HepG2 (cell line): ENCODE data around the gene STX2. TPM values are rescaled to one million over a fixed set of nuclear protein-coding genes. Genes with fewer than 3 reads are reported as not detected.

Experiments used
- ATAC-seq: fragments of 200-7000 bp; cut with Tn5 transposase; 3 replicates; pipeline ENCODE4 v1.9.1; 2020; ENCODE audit warnings: mild to moderate bottlenecking, moderate library complexity
- BruUV-seq: library from RNA; stranded (reverse); fragments of 400-500 nt; replicated peaks from 2 replicates; lab custom pipeline; 2021; lab: Mats Ljungman, UMichigan
- CTCF ChIA-PET: fragments of 300-600 bp; formaldehyde crosslinking; extraction: SDS; loops from one replicate; lab custom pipeline; 2021; ENCODE audit warnings: low total read pairs, inconsistent platforms, low intra/inter-chr PET ratio; lab: Yijun Ruan, JAX
- POLR2A ChIA-PET: fragments of 350-600 bp; sonication (Branson Sonifier 250); formaldehyde crosslinking; loops from one replicate; lab custom pipeline; 2020; ENCODE audit warnings: antibody characterized with exemption, inconsistent platforms; lab: Yijun Ruan, JAX
- DNase-seq: peaks from one replicate; pipeline ENCODE4 v3.0.0-alpha.2; 2015; ENCODE audit warnings: low spot score
- FAIRE-seq: peaks from 3 replicates; lab custom pipeline; 2011; peaks lifted over from hg19 to GRCh38; lab: Jason Lieb, UNC
- H2AFZ ChIP-seq: one replicate; pipeline ENCODE4 v1.6.1; 2011; ENCODE audit warnings: low read length, inconsistent platforms
- H3K27ac ChIP-seq: fragments of 300-600 bp; 3 replicates; pipeline ENCODE4 v1.8.0; 2011; ENCODE audit warnings: mixed run types, mild to moderate bottlenecking, mixed read lengths, low read length, inconsistent platforms; ENCODE audit not compliant: insufficient read depth; ENCODE audit errors: extremely low read length
- H3K27me3 ChIP-seq, 2 experiments: fragments of 200-600 bp in 1 of 2; 2 replicates in 1 of 2; 3 replicates in 1 of 2; pipeline versions ENCODE4 v1.6.0 to v1.8.0; 2011; ENCODE audit warnings: low read length in 2 of 2, mild to moderate bottlenecking in 2 of 2, moderate library complexity in 2 of 2, inconsistent platforms in 1 of 2; ENCODE audit not compliant: insufficient read depth in 2 of 2, control insufficient read depth in 1 of 2
- H3K36me3 ChIP-seq, 2 experiments: fragments of 200-600 bp in 1 of 2; replicated peaks in 1 of 2; 2 replicates in 1 of 2; 3 replicates in 1 of 2; pipeline versions ENCODE4 v1.5.1 to v1.8.0; 2011; ENCODE audit warnings: low read length in 2 of 2, inconsistent platforms in 1 of 2; ENCODE audit not compliant: insufficient read depth in 2 of 2, control insufficient read depth in 1 of 2
- H3K4me1 ChIP-seq: 2 replicates; pipeline ENCODE4 v1.5.1; 2012; ENCODE audit warnings: low read length, inconsistent platforms; ENCODE audit not compliant: insufficient read depth
- H3K4me2 ChIP-seq: 2 replicates; pipeline ENCODE4 v1.6.0; 2011; ENCODE audit warnings: low read depth, low read length, inconsistent platforms
- H3K4me3 ChIP-seq, 3 experiments: fragments of 200-600 bp in 1 of 3; sonication (generic), shearing (Covaris generic) in 1 of 3; replicated peaks in 1 of 3; 2 replicates each; pipeline ENCODE4 v1.5.1; 2011 to 2016; ENCODE audit warnings: low read length in 3 of 3, inconsistent platforms in 2 of 3, low read depth in 2 of 3, mild to moderate bottlenecking in 2 of 3, control low read depth in 1 of 3, mixed read lengths in 1 of 3; ENCODE audit not compliant: insufficient read depth in 1 of 3
- H3K79me2 ChIP-seq: one replicate; pipeline ENCODE4 v1.6.1; 2011; ENCODE audit warnings: low read length, inconsistent platforms; ENCODE audit not compliant: insufficient read depth
- H3K9ac ChIP-seq: 2 replicates; pipeline ENCODE4 v1.6.0; 2011; ENCODE audit warnings: mild to moderate bottlenecking, low read depth, low read length, inconsistent platforms; ENCODE audit not compliant: insufficient read depth
- H3K9me3 ChIP-seq: 2 replicates; pipeline ENCODE4 v1.5.1; 2012; ENCODE audit warnings: mild to moderate bottlenecking, low read length
- H4K20me1 ChIP-seq: 2 replicates; pipeline ENCODE4 v1.6.0; 2011; ENCODE audit warnings: inconsistent platforms, mild to moderate bottlenecking, low read length, moderate library complexity; ENCODE audit not compliant: insufficient read depth
- BHLHE40 ChIP-seq: IDR thresholded peaks from 2 replicates; pipeline ENCODE4 v1.6.1; 2011; ENCODE audit warnings: low read length, improper control_type of control experiment
- FOXA3 ChIP-seq: IDR thresholded peaks from 2 replicates; pipeline ENCODE4 v1.6.1; 2016; ENCODE audit warnings: missing genetic modification reagents, missing compliant biosample characterization
- TCF12 ChIP-seq, 2 experiments: fragments of 450-650 bp in 1 of 2; sonication (generic) in 1 of 2; formaldehyde crosslinking in 1 of 2; IDR thresholded peaks; 2 replicates each; pipeline versions ENCODE4 v1.6.1 to v1.8.0; 2017 to 2022; ENCODE audit warnings: antibody characterized with exemption in 1 of 2, mild to moderate bottlenecking in 1 of 2, missing genetic modification reagents in 1 of 2, moderate library complexity in 1 of 2
- ZNF577 ChIP-seq: sonication (generic); formaldehyde crosslinking; IDR thresholded peaks from 2 replicates; pipeline ENCODE4 v1.4.0; 2020; ENCODE audit warnings: mild to moderate bottlenecking, low read depth, missing genetic modification reagents, borderline replicate concordance
- whole genome bisulfite sequencing: methylation state at CpG from one replicate; pipeline ENCODE4 v1.1.6; 2017; ENCODE audit warnings: low lambda C conversion rate; 5-methylcytosine and 5-hydroxymethylcytosine counted together
- in situ Hi-C: cut with HindIII; loops from 2 replicates; pipeline ENCODE4 v1.10.0; 2017; ENCODE audit warnings: low pct_unique_long_range_greater_than_20kb; ENCODE audit not compliant: extremely low pct_ligation_motif_present
- intact Hi-C: fragments of 100-400 bp; cut with micrococcal nuclease; formaldehyde crosslinking; loops from one replicate; pipeline ENCODE4 v1.10.0; 2022; ENCODE audit not compliant: unreplicated experiment
- polyA plus RNA-seq, 8 experiments: library from polyadenylated mRNA; depleted of rRNA in 3 of 8; stranded (reverse) in 7 of 8; unstranded in 1 of 8; fragments of >200 nt; fragmentation: Illumina TruSeq in 4 of 8; extraction: Trizol in 4 of 8; gene quantifications; 2 replicates each; pipeline versions ENCODE4 v1.2.1 to v1.2.3, GENCODE V29; 2011 to 2016; ENCODE audit warnings: low read depth in 4 of 8, missing spikeins in 1 of 8, mixed read lengths in 1 of 8; ENCODE audit not compliant: insufficient read depth in 1 of 8
- total RNA-seq, 5 experiments: library from RNA; depleted of rRNA; stranded (reverse); fragments of >200 nt; fragmentation: Illumina TruSeq; extraction: Trizol; gene quantifications; 2 replicates each; pipeline ENCODE4 v1.2.3, GENCODE V29; 2016; ENCODE audit warnings: low read depth in 1 of 5
- TF ChIP-seq, protein P1 (sequence below): sonication (generic); formaldehyde crosslinking; IDR thresholded peaks from 2 replicates; pipeline ENCODE4 v1.4.0; 2020; ENCODE audit warnings: missing genetic modification reagents, borderline replicate concordance
- TF ChIP-seq, protein P2 (sequence below): fragments of 450-650 bp; IDR thresholded peaks from 2 replicates; pipeline ENCODE4 v1.6.1; 2016

The STX2 gene
- total and polyA plus RNA-seq, 2 of the 13 experiments (the other 11 are each of a cell fraction or from before 2014, with no cell fraction given), result 13.4 to 25.1 TPM

DNA sequence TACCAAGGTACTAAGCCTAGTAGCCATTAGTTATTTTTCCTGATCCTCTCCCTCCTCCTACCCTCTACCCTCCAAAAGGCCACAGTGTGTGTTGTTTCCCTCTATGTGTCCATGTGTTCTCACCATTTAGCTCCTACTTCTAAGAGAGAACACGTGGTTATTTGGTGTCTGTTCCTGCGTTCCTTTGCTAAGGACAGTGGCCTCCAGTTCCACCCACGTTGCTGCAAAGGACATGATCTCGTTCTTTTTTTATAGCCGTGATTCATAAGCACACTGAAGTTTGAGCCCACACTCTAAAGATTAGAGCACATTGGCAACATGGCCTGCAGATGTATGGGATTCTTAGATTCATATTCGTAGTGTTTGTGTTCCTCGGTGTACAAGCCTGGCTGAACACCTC is 8.1 kb upstream of the STX2 start:
- no peaks in the 10 kb centered on the region for H3K36me3 ChIP-seq
- H3K9me3 ChIP-seq, result no peaks in the 10 kb centered on the region
- peaks cover 60% of the 10 kb centered on the region for H3K4me1 ChIP-seq
- H3K27me3 ChIP-seq, result no peaks in the 10 kb centered on the region
- ATAC-seq (no peak; the same call in 2 of the 3 replicates), DNase-seq (no peak), FAIRE-seq (no peak)
- H3K4me2 ChIP-seq, result peak overlapping the region; percentile 55
- TF ChIP-seq, protein P1, sequence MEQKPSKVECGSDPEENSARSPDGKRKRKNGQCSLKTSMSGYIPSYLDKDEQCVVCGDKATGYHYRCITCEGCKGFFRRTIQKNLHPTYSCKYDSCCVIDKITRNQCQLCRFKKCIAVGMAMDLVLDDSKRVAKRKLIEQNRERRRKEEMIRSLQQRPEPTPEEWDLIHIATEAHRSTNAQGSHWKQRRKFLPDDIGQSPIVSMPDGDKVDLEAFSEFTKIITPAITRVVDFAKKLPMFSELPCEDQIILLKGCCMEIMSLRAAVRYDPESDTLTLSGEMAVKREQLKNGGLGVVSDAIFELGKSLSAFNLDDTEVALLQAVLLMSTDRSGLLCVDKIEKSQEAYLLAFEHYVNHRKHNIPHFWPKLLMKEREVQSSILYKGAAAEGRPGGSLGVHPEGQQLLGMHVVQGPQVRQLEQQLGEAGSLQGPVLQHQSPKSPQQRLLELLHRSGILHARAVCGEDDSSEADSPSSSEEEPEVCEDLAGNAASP (CRISPR knock-in tag), result no peak
- TF ChIP-seq BHLHE40 (no peak), FOXA3 (CRISPR knock-in tag) (0 out of 2 replicates have a peak, but pooled peaks have one; percentile 5), TCF12 (IDR thresholded peaks at IDR 0.05) (no peak), TCF12 (CRISPR knock-in tag; IDR thresholded peaks at IDR 0.05) (no peak), ZNF577 (CRISPR knock-in tag) (no peak)
- TF ChIP-seq, protein P2, sequence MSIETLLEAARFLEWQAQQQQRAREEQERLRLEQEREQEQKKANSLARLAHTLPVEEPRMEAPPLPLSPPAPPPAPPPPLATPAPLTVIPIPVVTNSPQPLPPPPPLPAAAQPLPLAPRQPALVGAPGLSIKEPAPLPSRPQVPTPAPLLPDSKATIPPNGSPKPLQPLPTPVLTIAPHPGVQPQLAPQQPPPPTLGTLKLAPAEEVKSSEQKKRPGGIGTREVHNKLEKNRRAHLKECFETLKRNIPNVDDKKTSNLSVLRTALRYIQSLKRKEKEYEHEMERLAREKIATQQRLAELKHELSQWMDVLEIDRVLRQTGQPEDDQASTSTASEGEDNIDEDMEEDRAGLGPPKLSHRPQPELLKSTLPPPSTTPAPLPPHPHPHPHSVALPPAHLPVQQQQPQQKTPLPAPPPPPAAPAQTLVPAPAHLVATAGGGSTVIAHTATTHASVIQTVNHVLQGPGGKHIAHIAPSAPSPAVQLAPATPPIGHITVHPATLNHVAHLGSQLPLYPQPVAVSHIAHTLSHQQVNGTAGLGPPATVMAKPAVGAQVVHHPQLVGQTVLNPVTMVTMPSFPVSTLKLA, result peak; percentile 92
- H4K20me1 ChIP-seq, result no peaks in the 10 kb centered on the region
- ChIA-PET POLR2A (interaction anchor here (1.2 kb wide), 1 partner anchor 70 kb away, joined by 3 read pairs; no protein-coding TSS in a partner anchor), CTCF (no interaction called here)
- H2AFZ ChIP-seq, result peak overlapping the region; percentile 44
- intact Hi-C loops (no loop called here), in situ Hi-C loops (no loop called here)
- H3K79me2 ChIP-seq, result no peaks in the 10 kb centered on the region
- 6% methylated on average over 7 of the region's 7 CpGs for WGBS
- peak overlapping the region; percentile 10; the same call in 1 of the 2 replicates for H3K9ac ChIP-seq
- no peak overlapping the region for H3K27ac ChIP-seq
- BruUV-seq, result no TSS peak
- 0 out of 6 replicates have a peak overlapping the region, but pooled peaks of 1 of the 3 experiments have one; percentile 5 for H3K4me3 ChIP-seq
